GM19372 (cell line): ENCODE results near the gene SOST.

ENCODE experiments used
- ATAC-seq: cut with Tn5 transposase; IDR thresholded peaks from one replicate; pipeline ENCODE4 v1.9.1; 2021; ENCODE audit warnings: mild to moderate bottlenecking, low read depth, moderate library complexity; ENCODE audit not compliant: unreplicated experiment

Gene SOST

GRCh38 chr17:43778337-43779144 is 19.9 kb upstream of the SOST start, which contains the start of gene DUSP3:
DUSP3 (minus strand) TSS chr17:43778977; CDS start chr17:43778924, 53 bp downstream.
- ATAC-seq = peak; percentile 81

DNA sequence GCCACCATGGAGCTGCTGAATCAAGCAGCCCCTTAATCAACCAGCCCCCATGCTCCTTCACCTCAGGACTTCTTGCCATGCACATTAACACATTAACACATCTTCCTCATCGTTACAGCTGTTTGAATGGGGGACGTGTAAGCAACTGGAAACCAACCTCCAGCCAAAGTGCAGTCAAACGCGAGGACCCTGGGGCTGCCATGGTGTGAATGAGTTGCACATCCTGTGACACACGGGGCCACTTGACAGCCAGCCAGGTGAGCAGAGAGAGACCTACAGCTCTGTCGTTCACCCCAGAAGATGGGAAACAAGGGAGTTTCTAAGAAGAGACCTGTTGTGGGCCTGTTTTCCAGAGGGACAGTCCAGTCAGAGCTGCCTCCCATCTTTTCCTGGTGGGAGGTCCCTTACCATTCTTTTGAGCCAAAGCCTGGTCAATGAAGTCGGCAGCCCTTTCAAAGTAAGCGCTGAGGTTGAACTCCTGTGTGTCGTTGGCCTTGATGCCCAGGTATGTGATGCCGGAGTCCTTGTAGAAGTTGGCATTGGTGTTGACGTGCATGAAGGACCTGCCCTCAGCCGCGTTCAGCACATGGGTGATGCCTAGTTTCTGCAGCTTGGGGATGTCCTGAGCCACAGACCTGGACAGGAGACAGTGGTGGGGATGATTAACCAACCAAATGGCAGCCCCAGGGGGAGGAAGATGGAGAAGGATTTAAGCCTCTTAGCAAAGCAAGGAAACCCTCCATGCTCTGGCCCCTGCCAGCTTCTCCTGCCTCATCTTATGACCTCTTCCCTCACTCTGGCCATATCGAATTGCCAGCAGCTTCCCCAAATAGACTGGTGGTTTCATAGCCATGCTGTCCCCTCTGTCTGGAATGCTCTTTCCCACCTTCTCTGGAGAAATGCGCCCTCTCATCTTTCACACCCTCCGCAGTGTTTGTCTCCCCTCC is 16.0 kb upstream of the SOST start:
- no peak for ATAC-seq

DNA sequence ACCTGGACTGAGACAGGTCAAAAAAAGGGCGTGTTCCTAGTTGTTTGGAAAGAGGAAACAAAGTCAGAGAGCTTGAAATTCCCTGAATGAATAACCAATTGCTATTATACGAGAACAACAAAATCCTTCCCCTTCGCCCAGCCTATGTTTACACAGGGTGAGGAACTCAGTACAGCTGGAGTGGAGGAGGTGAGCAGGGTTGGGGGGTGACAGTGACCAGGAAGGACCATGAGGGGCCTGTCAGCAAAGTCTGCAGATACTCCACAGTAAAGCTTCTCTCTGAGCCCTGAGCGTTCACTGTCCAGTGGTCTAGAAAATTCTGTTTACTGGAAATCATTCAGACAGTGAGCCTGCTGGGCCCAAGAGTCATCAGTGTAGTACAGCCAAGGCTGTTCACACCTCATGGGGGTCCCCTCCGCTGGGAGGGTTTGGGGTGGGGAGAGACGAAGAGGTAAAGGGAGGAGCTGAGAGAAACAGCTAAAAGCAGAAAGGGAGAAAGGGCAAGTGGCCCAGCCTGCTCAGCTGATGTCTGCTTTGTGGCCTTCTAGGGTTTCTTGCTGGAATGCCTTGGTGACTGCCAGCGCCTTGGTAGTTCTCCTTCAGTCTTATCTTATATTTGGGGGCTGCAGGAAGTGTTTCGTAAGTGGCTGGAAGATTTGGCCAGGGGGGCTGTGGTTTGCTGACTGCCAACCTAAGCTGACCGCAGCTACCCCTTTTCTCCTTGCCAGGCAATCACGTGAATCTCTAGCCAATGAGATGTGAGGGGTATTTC is 14.5 kb upstream of the SOST start:
- no peak for ATAC-seq

GRCh38 chr17:43771463-43771862 is 12.9 kb upstream of the SOST start:
- ATAC-seq = no peak

GRCh38 chr17:43770957-43771356 is 12.4 kb upstream of the SOST start:
- ATAC-seq = no peak

- ATAC-seq = no peak
Observed at GRCh38 chr17:43769859-43770258, 11.3 kb upstream of the SOST start.

GRCh38 chr17:43769426-43769825 is 10.8 kb upstream of the SOST start:
- ATAC-seq = no peak

DNA sequence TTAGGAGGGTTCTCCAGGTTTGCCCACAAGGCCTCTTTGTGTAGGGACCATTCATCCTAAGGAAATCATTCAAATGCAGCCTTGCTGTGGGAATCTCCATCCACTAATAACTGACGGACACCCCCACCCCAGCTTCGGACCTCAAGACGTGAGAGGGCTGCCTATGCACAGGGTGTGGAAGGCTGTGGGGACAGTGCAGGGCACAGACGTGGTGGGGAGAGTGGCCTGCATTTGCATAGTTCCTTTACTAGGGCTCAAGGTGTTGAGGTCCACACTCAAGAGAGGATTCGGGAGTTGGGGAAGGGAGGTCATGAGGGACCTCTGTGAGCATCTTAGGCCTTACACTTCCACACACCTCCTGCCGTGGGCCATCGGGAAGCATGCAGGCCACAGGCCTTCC is 10.4 kb upstream of the SOST start:
- ATAC-seq = no peak

- ATAC-seq = no peak
Observed at GRCh38 chr17:43768382-43768781, 9.8 kb upstream of the SOST start.

GRCh38 chr17:43767713-43768059 is 9.1 kb upstream of the SOST start:
- no peak for ATAC-seq

DNA sequence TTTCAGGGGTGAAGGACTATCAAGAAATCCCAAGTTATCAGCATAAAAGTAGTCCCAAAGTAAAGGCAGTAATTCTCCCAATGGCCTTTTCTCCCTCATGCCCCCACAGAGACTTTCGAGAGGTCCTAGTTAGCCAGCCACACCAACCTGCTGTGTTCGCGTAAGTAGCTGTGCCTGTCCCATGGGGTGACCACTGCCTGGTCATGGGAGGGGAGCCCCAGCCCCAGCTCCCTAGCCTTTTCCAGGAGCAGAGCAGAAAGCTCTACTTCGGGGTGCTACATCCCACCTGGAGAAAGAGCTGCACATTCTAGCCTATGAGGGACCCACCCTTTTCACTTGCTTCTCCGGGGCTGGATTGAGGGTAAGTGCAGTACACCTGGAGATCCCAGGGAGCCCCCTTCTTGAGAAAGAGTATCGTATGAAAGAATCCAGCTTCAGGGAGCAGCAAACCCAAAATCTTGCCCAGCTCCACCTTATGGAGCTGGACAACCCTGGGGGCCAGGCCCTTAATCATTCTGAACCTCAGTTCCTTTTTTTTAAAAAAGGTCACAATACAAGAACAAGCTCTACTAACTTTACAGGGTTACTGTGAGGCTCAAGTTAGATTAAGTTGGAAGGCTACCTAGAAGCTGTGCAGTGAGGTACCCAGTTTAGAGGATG is 8.6 kb upstream of the SOST start:
- ATAC-seq = no peak

GRCh38 chr17:43766413-43767052 is 7.9 kb upstream of the SOST start:
- ATAC-seq = no peak

DNA sequence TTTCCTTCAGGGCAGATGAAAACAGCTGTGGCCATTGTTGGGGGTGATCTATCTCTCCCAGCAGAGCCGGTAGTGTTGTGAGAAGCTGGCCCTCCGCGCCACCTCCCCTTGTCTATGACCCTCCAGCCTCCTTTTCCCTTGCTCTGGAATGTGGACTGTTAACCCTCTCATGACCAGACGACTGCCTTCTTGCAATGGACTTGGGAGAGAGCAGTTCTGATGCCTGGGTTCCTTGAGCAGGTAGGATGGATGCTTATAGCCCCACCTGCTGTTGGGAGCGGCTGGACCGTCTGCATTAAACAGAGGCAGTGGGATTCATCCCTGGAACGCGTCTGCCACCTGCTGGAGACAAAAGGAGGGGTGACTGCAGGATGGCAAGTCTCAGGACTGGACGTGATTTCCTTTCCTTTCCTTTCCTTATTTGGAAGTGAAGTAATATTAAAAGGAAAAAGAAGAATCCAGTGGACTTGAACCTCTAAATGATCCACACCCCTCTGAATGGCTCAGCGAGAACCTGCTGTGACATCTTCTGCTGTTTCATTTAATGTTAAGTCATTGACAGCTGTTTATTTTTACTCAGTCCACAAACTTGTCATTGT is 1.8 kb upstream of the SOST start:
- no peak for ATAC-seq

DNA sequence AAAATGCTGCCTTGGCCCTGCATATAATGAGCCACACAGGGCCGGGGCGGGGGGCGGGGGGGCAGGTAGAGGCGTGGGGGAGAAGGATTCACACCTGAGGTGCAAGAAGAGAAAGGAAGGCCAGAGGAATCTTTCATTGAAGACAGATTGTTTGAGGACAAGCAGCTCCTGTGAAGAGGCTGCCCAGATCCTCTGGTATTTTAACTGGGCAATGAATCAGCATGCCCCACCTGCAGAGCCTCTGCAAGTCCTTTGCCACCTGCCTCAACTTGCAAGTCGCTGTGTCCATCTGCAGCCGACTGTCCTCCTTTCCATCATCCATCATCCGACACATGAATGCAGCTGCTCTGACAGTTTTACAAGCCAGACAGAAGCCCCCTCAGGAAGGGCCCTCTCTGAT is 1.2 kb upstream of the SOST start:
- ATAC-seq = no peak

- no peak for ATAC-seq
Observed at GRCh38 chr17:43758086-43758485, 505 bp downstream of the SOST start.

- no peak for ATAC-seq
Observed at GRCh38 chr17:43757171-43757660, 1.4 kb downstream of the SOST start.

DNA sequence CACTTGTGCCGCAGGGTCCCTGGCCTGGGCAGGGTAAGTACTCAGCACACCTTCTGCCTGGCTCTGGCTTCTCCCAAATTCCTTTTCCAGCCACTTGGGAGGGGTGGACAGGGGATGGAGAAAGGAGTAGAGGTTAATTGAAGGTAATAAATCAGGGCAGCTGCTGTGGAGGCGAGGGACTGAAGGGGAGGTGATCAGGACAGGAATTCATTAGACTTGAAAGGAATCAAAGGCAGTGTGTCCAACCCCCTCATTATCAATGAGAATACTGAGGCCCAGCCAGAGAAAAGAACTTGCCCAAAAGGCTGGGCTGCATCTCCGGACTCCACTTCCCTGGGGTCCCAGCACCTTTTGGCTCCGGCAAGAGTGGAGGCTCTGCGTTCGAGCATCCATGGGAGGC is 2.4 kb downstream of the SOST start:
- ATAC-seq = no peak

GRCh38 chr17:43755389-43755875 is 3.2 kb downstream of the SOST start:
- no peak for ATAC-seq

DNA sequence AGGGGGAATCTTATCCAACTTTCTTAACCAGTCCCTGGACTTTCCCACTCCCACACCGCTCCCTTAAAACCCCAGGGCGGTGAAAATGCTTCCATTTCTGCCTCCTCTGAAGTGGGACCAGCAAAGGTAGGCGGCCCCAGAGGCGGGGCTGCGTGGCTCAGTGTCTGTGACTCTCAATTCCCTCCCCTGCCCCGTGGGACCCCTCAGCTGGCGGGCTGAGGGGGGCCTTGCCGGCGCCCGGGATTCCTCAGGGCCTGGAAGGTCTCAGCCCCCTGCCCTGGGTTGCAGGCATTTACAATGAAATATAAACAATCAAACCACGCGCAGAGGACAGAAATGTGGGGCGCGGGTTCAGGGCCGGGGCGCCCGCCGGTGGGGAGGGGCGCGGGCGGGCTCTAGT is 3.6 kb downstream of the SOST start:
- no peak for ATAC-seq
